NCI-H1417 treated with DMSO at 0.1 percent for 48 hours (cell line): ENCODE results near the gene PTGER4.
"Not testable (repeated sequence)": the region's sequence is repeated elsewhere in the genome, so short reads cannot be mapped to it uniquely, and the experiment has no call there.

Experiments
- DNase-seq: peaks from one replicate; lab custom pipeline; 2025; lab: John Stamatoyannopoulos, UW

PTGER4 gene

DNA sequence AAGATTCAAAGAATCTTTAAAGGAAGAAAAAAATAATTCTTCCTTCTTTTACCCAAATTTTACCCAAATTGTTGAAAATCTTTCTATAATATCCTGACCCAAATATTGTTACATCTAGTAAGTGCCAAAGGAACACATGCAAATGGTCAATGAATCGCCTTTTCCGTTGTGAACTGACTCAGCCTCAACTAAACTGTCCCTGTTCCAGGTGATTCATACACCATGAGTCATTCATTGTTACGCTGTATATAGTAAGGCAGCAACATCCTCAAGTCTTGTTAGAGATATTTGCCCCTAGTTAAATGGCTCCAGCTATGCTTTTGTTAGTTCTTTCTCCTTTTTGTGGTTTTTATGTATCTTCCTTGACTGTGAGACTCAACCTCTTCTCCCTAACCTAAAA is 9.7 kb downstream of the PTGER4 start:
- no peak for DNase-seq

DNA sequence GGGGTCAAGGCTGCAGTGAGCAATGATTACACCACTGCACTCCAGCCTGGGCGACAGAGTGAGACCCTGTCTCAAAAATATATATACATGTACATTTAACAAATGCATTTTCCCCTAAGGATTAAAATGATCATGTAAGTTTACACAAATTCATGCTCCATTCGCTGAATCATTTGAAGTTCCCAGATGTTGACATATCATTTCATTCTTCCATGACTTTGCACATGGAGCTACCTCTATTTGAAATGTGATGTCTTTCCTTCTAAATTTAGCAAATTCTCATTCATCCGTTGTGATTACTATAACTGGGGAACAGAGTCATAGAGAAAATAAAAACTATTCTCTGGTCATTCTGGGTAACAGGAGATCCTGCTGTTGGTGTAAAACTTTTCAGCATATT is 10.6 kb downstream of the PTGER4 start:
- DNase-seq: no peak

DNA sequence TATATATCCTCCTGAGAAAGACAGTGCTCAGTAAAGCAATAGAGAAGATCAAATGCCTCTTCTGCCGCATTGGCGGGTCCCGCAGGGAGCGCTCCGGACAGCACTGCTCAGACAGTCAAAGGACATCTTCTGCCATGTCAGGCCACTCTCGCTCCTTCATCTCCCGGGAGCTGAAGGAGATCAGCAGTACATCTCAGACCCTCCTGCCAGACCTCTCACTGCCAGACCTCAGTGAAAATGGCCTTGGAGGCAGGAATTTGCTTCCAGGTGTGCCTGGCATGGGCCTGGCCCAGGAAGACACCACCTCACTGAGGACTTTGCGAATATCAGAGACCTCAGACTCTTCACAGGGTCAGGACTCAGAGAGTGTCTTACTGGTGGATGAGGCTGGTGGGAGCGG is 12.2 kb downstream of the PTGER4 start:
- no peak for DNase-seq

DNA sequence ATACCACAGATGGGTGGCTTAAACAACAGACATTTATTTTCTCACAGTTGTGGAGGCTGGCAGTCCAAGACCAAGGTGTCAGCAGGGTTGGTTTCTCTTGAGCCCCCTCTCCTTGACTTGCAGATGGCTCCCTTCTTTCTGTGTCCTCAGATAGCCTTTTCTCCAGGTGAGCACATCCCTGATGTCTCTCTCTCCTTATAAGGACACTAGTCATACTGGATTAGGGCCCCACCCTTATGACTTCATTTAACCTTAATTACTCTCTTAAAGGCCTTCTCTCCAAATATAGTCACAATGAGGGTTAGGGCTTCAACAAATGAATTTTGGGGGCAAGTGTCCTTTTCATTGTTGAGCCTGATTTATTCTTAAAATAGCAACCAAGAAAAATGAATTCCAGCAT is 14.7 kb downstream of the PTGER4 start:
- no peak for DNase-seq

DNA sequence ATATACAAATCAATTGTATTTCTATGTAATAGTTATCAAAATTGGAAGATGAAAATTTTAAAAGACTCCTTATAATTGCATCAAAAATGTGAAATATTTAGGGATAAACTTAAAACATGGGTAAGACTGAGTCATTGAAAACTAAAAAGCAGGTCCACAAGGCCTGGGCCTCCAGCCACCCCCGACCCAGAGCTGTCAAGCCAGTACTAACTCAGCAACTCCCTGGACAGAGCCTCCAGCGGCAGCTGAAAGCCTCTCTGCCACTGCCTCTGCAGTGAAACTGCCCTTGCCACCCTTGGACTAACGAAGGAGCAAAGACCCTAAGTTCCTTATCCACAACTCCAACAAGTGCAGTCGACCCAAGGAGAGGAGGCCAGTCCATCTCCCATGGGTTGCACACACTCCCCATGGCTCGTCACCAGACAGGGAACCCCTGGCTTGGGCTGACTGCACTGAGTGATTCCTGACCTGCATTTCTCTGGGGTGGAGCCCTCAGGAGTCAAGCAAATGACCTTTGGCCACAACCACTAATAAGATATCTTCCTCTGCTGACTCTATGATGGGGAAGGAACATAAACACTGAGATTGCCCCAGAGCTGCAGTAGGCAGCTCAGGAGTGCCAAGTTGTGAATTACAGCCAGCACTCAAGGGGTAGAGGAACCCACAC is 20.5 kb downstream of the PTGER4 start:
- DNase-seq: no peak

DNA sequence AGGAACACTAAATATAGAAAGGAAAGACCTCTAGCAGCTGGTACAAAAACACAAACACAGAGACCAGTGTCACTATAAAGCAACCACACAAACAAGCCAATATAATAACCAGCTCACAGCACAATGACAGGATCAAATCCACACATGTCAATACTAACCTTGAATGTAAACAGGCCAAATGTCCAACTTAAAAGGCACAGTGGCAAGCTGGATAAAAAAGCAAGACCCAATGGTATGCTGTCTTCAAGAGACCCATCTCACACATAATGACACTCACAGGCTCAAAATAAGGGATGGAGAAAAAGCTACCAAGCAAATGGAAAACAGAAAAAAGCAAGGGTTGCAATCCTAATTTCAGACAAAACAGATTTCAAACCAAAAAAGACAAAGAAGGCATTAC is 22.3 kb downstream of the PTGER4 start:
- not testable (repeated sequence) for DNase-seq

DNA sequence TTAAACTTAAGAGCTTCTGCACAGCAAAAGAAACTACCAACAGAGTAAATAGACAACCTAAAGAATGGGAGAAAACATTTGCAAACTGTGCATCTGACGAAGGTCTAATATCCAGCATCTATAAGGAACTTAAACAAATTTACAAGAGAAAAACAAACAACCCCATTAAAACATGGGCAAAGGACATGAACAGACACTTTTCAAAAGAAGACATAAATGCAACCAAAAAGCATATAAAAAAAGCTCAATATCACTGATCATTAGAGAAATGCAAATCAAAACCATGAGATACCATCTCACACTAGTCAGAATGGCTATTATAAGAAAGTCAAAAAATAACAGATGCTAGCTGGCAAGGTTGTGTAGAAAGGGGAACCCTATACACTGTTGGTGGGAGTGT is 25.8 kb downstream of the PTGER4 start:
- not testable (repeated sequence) for DNase-seq

DNA sequence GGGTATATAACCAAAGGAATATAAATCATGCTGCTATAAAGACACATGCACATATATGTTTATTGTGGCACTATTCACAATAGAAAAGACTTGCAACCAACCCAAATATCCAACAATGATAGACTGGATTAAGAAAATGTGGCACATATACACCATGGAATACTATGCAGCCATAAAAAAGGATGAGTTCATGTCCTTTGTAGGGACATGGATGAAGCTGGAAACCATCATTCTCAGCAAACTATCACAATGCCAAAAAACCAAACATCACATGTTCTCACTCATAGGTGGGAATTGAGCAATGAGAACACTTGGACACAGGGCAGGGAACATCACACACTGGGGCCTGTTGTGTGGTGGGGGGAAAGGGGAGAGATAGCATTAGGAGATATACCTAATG is 30.9 kb downstream of the PTGER4 start:
- not testable (repeated sequence) for DNase-seq

DNA sequence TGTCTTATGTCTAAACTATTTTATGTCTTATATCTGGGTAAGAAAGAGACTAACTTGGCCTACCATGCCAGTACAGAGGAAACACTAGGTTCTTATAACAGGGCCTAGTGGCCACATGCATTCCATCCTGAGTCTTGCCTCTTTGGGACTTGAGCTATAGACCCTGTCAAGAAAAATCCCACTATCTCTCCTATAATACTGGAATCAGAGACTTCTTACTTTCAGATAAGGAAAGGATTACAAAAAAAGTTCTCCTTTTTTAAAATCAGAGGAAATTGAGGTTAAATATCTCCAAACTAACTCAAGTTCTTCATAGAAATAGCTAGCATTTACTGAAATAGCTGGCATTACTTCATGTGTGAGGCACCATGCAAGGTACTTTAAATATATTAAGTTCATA is 34.3 kb downstream of the PTGER4 start:
- DNase-seq: no peak

DNA sequence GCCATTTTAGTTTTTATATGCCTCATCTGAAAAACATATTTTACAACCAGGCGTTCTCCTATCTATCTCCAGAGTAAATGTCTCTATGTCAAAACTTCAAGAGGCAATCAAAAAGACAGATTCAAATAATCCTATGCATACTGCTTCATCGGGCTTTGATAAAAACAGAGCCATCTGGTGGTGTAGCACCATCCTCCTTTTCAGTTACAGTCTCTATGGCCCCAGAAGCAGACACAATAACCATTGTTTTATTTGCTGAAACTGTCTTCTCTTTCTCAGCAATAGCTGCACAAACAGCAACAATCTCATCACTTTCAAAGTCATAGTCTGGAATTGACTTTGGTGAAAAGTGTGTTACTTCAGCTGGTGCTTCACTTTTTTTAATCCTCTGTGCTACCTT is 36.3 kb downstream of the PTGER4 start:
- DNase-seq: no peak

DNA sequence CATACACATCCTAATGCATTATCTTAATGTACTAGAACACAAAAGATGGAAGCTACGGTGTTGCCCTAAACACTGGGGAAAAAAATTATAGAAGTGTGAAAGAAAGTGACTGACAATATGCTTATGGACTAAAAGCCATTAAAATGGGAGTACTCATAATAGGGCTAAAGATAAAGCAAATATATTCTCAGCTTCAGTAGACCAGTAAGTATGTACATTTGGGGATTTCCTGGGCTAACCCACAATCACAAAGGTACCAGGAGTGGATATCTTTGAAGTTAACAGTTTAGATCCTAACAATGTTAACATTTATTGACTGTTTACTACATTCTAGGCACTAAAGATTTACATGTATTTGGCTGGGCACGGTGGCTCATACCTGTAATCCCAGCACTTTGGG is 36.9 kb downstream of the PTGER4 start:
- DNase-seq: no peak

DNA sequence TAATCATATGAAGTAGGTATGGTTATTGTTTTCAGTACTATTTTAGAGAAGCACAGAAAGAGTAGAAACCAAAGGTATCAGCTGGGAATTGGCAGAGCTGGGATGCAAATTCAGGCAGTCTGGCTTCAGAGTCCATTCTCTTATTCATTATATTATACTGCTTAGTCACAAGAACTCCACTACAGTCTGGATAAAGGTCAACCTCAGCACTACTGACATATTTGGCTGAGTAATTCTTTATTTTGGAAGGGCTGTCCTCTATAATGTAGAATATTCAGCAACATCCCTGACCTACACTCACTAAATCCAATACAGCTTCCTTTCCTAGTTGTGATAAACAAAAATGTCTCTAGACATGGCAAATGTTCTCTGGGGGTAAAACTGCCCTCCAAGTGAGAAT is 37.6 kb downstream of the PTGER4 start:
- DNase-seq: no peak

DNA sequence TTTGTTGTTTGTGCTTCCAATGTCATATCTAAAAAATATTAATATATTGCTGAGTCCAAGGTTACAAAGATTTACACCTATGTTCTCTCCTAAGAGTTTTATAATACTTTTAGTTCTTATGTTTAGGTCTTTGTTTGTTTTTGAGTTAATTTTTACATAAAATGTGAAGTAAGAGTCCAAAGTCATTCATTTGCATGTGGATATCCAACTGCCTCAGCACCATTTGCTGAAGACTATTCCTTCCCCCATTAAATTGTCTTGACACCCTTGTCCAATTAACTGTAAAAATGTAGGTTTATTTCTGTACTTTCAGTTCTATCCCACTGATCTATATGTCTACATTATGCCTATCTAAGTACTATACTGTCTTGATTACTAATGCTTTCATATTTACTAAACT is 40.4 kb downstream of the PTGER4 start:
- no peak for DNase-seq

DNA sequence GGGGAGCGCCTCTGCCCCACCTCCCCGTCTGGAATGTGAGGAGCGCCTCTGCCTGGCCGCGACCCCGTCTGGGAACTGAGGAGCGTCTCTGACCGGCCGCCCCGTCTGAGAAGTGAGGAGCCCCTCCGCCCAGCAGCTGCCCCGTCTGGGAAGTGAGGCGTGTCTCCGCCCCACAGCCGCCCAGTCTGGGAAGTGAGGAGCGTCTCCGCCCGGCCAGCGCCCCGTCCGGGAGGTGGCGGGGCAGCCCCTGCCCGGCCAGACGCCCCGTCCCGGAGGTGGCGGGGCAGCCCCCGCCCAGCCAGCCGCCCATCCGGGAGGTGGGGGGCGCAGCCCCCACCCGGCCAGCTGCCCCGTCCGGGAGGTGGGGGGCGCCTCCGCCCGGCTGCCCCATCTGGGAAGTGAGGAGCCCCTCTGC is 42.8 kb downstream of the PTGER4 start:
- not testable (repeated sequence) for DNase-seq

DNA sequence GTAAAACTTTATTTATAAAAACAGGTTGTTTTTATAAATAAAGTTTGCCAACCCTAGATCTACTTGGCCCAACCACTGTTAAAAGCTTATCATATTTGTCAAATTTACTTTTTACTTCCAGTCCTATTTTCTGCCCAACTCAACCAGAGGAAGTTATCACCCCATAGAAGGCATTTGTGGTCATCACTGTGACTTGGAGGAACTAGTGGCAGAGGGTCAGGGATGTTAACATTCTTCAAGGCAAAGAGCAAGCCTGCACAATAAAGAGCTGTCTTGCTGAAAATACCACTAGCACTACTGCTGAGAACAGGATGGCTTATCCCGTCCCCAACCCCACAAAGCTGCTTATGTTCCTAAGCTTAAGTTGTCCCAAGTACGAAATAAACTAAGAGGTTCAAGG is 53.7 kb downstream of the PTGER4 start:
- DNase-seq: no peak

DNA sequence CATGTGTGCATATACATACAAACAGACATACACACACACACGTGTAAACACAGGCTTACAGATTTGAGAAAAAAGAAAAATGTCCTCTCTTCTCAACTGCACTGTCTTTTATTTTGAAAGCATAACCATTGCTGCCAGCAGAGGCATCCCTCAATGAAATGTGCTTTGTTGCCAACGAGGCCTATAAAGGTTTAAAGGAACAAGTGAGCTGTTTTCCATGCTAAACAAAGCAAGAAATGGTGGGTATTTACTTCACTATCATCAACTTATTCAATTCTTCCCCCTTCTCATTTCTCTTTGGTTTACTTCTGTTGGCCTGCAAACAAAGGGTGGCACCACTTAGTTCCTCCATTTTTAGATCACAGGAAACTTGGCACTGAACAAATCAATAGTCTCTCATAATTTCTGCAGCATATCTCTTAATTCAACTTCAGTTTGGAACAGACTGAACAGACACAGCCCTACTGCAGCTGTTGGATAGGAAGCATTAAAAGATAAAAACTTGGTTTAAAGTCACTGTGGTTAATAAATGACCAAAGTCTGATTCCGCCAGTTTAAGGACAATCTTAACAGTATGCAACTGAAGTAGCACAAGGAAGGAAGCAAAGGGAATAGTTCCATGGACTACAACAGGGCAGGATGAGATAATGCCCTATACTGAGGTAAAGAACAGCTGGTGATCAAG is 54.3 kb downstream of the PTGER4 start:
- DNase-seq: no peak

DNA sequence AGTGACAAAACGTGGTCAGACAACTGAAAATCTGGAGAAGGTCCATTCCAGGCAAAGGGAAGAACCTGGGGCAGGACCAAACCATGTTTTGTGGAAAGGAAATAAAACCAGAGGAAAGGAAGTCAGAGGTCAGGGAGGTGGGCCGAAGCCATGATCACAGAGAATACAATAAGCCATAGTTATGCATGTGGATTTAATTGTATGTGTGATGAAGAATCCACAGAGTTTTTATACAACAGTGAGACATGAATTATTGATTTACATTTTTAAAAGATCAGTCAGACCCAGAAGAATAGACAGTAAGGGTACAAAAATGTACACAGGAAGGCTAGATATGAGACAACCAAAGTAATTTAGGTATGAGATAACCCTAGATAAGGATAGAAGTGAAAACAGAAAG is 55.3 kb downstream of the PTGER4 start:
- DNase-seq: no peak

DNA sequence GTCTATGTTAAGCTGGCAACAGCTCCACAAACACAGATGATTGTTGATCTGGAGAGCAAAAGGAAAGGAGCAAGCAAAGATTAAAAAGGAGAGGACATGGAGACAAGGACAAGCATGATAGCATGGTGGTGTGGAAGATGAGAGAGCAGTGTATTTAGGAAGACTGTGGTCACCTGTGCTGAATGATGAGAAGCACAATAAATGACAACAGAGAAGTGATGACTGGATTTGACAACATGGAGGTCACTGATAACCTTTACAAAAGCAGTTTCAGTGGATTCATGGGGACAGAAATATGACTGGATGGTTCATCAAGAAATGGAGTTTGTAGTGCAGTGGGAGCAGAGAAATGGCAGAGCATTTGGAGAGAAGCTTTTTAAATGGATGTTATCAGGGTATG is 55.9 kb downstream of the PTGER4 start:
- no peak for DNase-seq

DNA sequence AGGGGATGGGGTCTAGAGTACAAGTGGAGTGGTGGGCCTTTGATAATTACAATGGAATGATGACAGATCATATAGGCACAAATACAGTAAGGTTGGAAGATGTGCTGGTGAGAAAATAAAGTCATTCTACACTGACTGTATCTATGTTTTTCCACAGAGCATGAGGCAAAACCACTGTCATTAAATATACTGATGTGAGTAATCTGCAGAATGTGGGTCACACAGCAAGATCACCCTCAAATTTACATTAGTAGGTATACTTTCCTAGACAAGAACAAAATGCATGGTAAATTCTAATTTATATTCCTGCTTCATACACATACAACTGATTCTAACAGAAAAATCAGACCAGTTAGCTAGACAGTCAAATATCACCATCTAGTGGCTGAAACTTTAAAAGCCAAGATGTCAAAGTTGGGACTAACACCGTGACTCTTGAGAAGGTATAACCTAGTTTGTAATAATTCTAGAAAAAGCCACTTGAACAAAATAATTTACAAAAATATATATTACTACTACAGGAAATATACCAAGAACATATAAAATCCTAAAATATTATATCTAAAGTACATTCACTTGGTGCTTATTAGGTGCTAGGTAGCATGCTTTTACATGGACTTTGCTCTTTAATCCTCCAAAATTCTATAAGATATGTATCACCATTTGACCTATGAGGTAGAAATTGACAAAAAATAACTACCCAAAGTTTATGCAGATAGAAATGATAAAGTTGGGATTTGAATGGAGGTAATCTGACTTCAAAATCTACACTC is 56.6 kb downstream of the PTGER4 start:
- DNase-seq: peak; percentile 7

DNA sequence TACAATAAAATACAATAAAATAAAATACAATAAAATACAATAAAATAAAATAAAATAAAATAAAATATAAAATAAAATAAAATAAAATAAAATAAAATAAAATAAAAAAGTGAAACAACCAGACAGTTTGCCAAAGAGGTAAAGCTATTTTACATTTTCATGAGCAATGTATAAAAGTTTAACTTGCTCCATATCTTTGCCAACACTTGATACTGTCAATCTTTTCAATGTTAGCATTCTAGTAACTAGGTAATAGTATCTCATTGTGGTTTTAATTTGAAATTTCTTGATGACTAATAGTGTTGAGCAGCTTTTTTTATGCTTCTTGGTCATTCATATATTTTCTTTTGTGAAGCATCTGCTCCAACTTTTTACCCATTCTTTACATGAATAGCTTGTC is 58.8 kb downstream of the PTGER4 start:
- DNase-seq: no peak
